ENCODE data around the gene RETREG1.

The RETREG1 gene

GRCh38 chr5:16586556-16586955, 30.2 kb downstream of the RETREG1 start:
- H3K4me3 ChIP-seq (ENCODE audit: low read length in 2 of 2), result no peak overlapping the region
- H4K8ac ChIP-seq (ENCODE audit: low read depth, low read length), result no peak overlapping the region
- H3K27ac ChIP-seq (replicated peaks; ENCODE audit: low read length), result no peak overlapping the region
- no peak overlapping the region for H3K23ac ChIP-seq (ENCODE audit: low read depth, low read length, poor library complexity)
- no peak overlapping the region for H2BK12ac ChIP-seq (ENCODE audit: low read length)
- H3K36me3 ChIP-seq (replicated peaks in 1 of 2; ENCODE audit: control insufficient read depth in 2 of 2, insufficient read depth in 2 of 2, low read length in 2 of 2), result no peaks in the 10 kb centered on the region
- H2BK5ac ChIP-seq (ENCODE audit: low read length), result no peak overlapping the region
- no peak for DNase-seq (ENCODE audit: low spot score)
- no peaks in the 10 kb centered on the region for H3K79me1 ChIP-seq (ENCODE audit: low read depth, low read length)
- no peak overlapping the region for H4K91ac ChIP-seq (ENCODE audit: low read depth, low read length, poor library complexity)
- WGBS, 2 donors (ENCODE audit: extremely low coverage in 2 of 2, insufficient read length in 2 of 2, insufficient replicate concordance in 1 of 2), result no CpG with 5 or more reads among the region's 3 CpGs
- H3K9ac ChIP-seq (ENCODE audit: low read depth, low read length, poor library complexity), result no peak overlapping the region
- no peak overlapping the region for H2BK120ac ChIP-seq (ENCODE audit: low read depth, low read length)
- H3K27me3 ChIP-seq (ENCODE audit: control insufficient read depth in 3 of 3, insufficient read depth in 3 of 3, low read depth in 1 of 3, low read length in 3 of 3), result peaks cover 0 to 2% (median 0%) of the 10 kb centered on the region in 3 experiments
- no peak overlapping the region for H3K4me2 ChIP-seq (ENCODE audit: insufficient read depth, low read length, poor library complexity, severe bottlenecking)
- no peak overlapping the region for H3K4ac ChIP-seq (ENCODE audit: low read length)
- H3K4me1 ChIP-seq (ENCODE audit: control insufficient read depth in 2 of 2, insufficient read depth in 1 of 2, low read depth in 1 of 2, low read length in 2 of 2), result peaks cover 0 to 1% of the 10 kb centered on the region in 2 donors
- H2AFZ ChIP-seq (ENCODE audit: low read length), result no peak overlapping the region
- H2BK15ac ChIP-seq (ENCODE audit: low read length), result no peak overlapping the region
- no peak overlapping the region for H3K18ac ChIP-seq (ENCODE audit: low read length)
- no peaks in the 10 kb centered on the region for H3K9me3 ChIP-seq (replicated peaks in 1 of 2; ENCODE audit: control insufficient read depth in 2 of 2, insufficient read depth in 1 of 2, low read depth in 1 of 2, low read length in 2 of 2)
- H3K14ac ChIP-seq (ENCODE audit: low read length), result no peak overlapping the region
- H2AK5ac ChIP-seq (ENCODE audit: low read depth, low read length), result no peak overlapping the region

- Histone ChIP-seq H3K4ac (ENCODE audit: low read length) (no peak overlapping the region), H3K18ac (ENCODE audit: low read length) (no peak overlapping the region), H3K4me3 (ENCODE audit: low read length in 2 of 2) (no peak overlapping the region), H3K79me1 (ENCODE audit: low read depth, low read length) (no peaks in the 10 kb centered on the region), H4K8ac (ENCODE audit: low read depth, low read length) (no peak overlapping the region), H2BK15ac (ENCODE audit: low read length) (no peak overlapping the region), H3K27me3 (ENCODE audit: control insufficient read depth in 3 of 3, insufficient read depth in 3 of 3, low read depth in 1 of 3, low read length in 3 of 3) (peaks cover 0 to 2% (median 0%) of the 10 kb centered on the region in 3 experiments), H2BK12ac (ENCODE audit: low read length) (no peak overlapping the region), H4K91ac (ENCODE audit: low read depth, low read length, poor library complexity) (no peak overlapping the region), H3K4me2 (ENCODE audit: insufficient read depth, low read length, poor library complexity, severe bottlenecking) (no peak overlapping the region), H2AK5ac (ENCODE audit: low read depth, low read length) (no peak overlapping the region), H3K9me3 (replicated peaks in 1 of 2; ENCODE audit: control insufficient read depth in 2 of 2, insufficient read depth in 1 of 2, low read depth in 1 of 2, low read length in 2 of 2) (no peaks in the 10 kb centered on the region), H3K14ac (ENCODE audit: low read length) (no peak overlapping the region), H3K4me1 (ENCODE audit: control insufficient read depth in 2 of 2, insufficient read depth in 1 of 2, low read depth in 1 of 2, low read length in 2 of 2) (no peaks in the 10 kb centered on the region), H3K36me3 (replicated peaks in 1 of 2; ENCODE audit: control insufficient read depth in 2 of 2, insufficient read depth in 2 of 2, low read length in 2 of 2) (no peaks in the 10 kb centered on the region), H2AFZ (ENCODE audit: low read length) (no peak overlapping the region), H2BK120ac (ENCODE audit: low read depth, low read length) (no peak overlapping the region), H3K23ac (ENCODE audit: low read depth, low read length, poor library complexity) (no peak overlapping the region), H3K27ac (replicated peaks; ENCODE audit: low read length) (no peak overlapping the region), H2BK5ac (ENCODE audit: low read length) (no peak overlapping the region), H3K9ac (ENCODE audit: low read depth, low read length, poor library complexity) (no peak overlapping the region)
- DNase-seq (ENCODE audit: low spot score), result no peak
- no CpG with 5 or more reads among the region's 4 CpGs for WGBS, 2 donors (ENCODE audit: extremely low coverage in 2 of 2, insufficient read length in 2 of 2, insufficient replicate concordance in 1 of 2)
Observed at GRCh38 chr5:16585041-16585667, 31.6 kb downstream of the RETREG1 start.

DNA sequence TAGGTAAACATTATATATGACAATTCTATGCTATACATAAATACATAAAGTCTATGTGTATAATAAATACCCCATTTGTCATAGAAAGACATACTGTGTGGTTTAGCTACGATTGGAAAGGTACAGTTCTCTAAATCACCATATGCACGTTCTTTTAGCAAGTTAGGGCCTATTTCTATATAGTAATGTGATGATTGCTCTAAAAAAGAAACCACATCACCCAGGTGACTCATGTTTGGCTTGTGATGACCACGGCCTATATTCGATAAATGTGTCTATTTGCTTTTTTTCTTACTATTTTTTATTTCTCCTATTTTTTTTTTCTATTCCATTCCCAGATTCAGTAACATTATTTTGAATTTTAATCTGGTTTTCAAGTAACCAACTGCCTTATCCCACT, 34.7 kb downstream of the RETREG1 start:
- Histone ChIP-seq H3K14ac (ENCODE audit: low read length) (no peak overlapping the region), H3K4me2 (ENCODE audit: insufficient read depth, low read length, poor library complexity, severe bottlenecking) (no peak overlapping the region), H4K91ac (ENCODE audit: low read depth, low read length, poor library complexity) (no peak overlapping the region), H2BK15ac (ENCODE audit: low read length) (no peak overlapping the region), H3K18ac (ENCODE audit: low read length) (no peak overlapping the region), H2AK5ac (ENCODE audit: low read depth, low read length) (no peak overlapping the region), H3K4ac (ENCODE audit: low read length) (no peak overlapping the region), H2BK5ac (ENCODE audit: low read length) (no peak overlapping the region), H3K9me3 (replicated peaks in 1 of 2; ENCODE audit: control insufficient read depth in 2 of 2, insufficient read depth in 1 of 2, low read depth in 1 of 2, low read length in 2 of 2) (no peaks in the 10 kb centered on the region), H2AFZ (ENCODE audit: low read length) (no peak overlapping the region), H3K4me3 (ENCODE audit: low read length in 2 of 2) (no peak overlapping the region), H3K9ac (ENCODE audit: low read depth, low read length, poor library complexity) (no peak overlapping the region), H3K23ac (ENCODE audit: low read depth, low read length, poor library complexity) (no peak overlapping the region), H3K4me1 (ENCODE audit: control insufficient read depth in 2 of 2, insufficient read depth in 1 of 2, low read depth in 1 of 2, low read length in 2 of 2) (peaks cover 0 to 6% of the 10 kb centered on the region in 2 donors), H2BK120ac (ENCODE audit: low read depth, low read length) (no peak overlapping the region), H3K36me3 (replicated peaks in 1 of 2; ENCODE audit: control insufficient read depth in 2 of 2, insufficient read depth in 2 of 2, low read length in 2 of 2) (no peaks in the 10 kb centered on the region), H3K27ac (replicated peaks; ENCODE audit: low read length) (no peak overlapping the region), H4K8ac (ENCODE audit: low read depth, low read length) (no peak overlapping the region), H3K79me1 (ENCODE audit: low read depth, low read length) (no peaks in the 10 kb centered on the region), H2BK12ac (ENCODE audit: low read length) (no peak overlapping the region), H3K27me3 (ENCODE audit: control insufficient read depth in 3 of 3, insufficient read depth in 3 of 3, low read depth in 1 of 3, low read length in 3 of 3) (peaks cover 0 to 2% (median 0%) of the 10 kb centered on the region in 3 experiments)
- no peak for DNase-seq (ENCODE audit: low spot score)
- no CpG with 5 or more reads among the region's 4 CpGs for WGBS, 2 donors (ENCODE audit: extremely low coverage in 2 of 2, insufficient read length in 2 of 2, insufficient replicate concordance in 1 of 2)

DNA sequence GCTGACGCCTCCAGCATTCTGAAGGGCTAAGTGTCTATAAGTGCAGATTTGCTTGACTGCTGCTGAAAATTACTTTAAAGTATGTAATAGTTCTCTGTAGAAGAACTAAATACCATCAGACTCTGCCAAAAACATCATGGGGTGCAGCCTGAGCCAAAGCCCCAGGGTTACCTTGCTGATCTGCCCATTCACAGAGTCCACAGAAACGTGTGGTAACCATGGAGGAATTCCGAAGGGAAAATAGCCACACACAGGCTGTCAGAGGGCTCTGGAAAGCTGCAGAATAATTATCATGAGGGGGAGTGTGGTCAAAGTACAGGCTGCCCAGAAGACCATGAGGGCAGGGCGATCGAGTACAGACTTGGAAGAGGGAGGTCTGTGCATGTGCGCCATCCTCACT, 36.4 kb downstream of the RETREG1 start:
- Histone ChIP-seq H3K4me2 (ENCODE audit: insufficient read depth, low read length, poor library complexity, severe bottlenecking) (no peak overlapping the region), H2AK5ac (ENCODE audit: low read depth, low read length) (no peak overlapping the region), H3K36me3 (replicated peaks in 1 of 2; ENCODE audit: control insufficient read depth in 2 of 2, insufficient read depth in 2 of 2, low read length in 2 of 2) (no peaks in the 10 kb centered on the region), H4K8ac (ENCODE audit: low read depth, low read length) (no peak overlapping the region), H3K18ac (ENCODE audit: low read length) (no peak overlapping the region), H3K14ac (ENCODE audit: low read length) (no peak overlapping the region), H3K23ac (ENCODE audit: low read depth, low read length, poor library complexity) (no peak overlapping the region), H3K4me1 (ENCODE audit: control insufficient read depth in 2 of 2, insufficient read depth in 1 of 2, low read depth in 1 of 2, low read length in 2 of 2) (peaks cover 0 to 7% of the 10 kb centered on the region in 2 donors), H2AFZ (ENCODE audit: low read length) (no peak overlapping the region), H2BK15ac (ENCODE audit: low read length) (no peak overlapping the region), H3K4me3 (ENCODE audit: low read length in 2 of 2) (no peak overlapping the region), H3K4ac (ENCODE audit: low read length) (no peak overlapping the region), H3K79me1 (ENCODE audit: low read depth, low read length) (no peaks in the 10 kb centered on the region), H2BK12ac (ENCODE audit: low read length) (no peak overlapping the region), H3K27ac (replicated peaks; ENCODE audit: low read length) (no peak overlapping the region), H3K9ac (ENCODE audit: low read depth, low read length, poor library complexity) (no peak overlapping the region), H3K9me3 (replicated peaks in 1 of 2; ENCODE audit: control insufficient read depth in 2 of 2, insufficient read depth in 1 of 2, low read depth in 1 of 2, low read length in 2 of 2) (no peaks in the 10 kb centered on the region), H2BK120ac (ENCODE audit: low read depth, low read length) (no peak overlapping the region), H2BK5ac (ENCODE audit: low read length) (no peak overlapping the region), H3K27me3 (ENCODE audit: control insufficient read depth in 3 of 3, insufficient read depth in 3 of 3, low read depth in 1 of 3, low read length in 3 of 3) (peaks cover 0 to 2% (median 0%) of the 10 kb centered on the region in 3 experiments), H4K91ac (ENCODE audit: low read depth, low read length, poor library complexity) (no peak overlapping the region)
- DNase-seq (ENCODE audit: low spot score), result no peak
- no CpG with 5 or more reads among the region's 6 CpGs for WGBS, 2 donors (ENCODE audit: extremely low coverage in 2 of 2, insufficient read length in 2 of 2, insufficient replicate concordance in 1 of 2)
